Progenitor cell of endocrine pancreas (in vitro differentiated cells): ENCODE data around the gene TLK1. TPM values are rescaled to one million over a fixed set of nuclear protein-coding genes. Genes with fewer than 3 reads are reported as not detected.

Experiments used
- DNase-seq: peaks from one replicate; pipeline ENCODE4 v3.0.0; 2021; ENCODE audit warnings: low spot score; ENCODE audit not compliant: unreplicated experiment
- H3K27ac Mint-ChIP-seq: 2 replicates; pipeline ENCODE4 v1.8.0; 2021; ENCODE audit warnings: mild to moderate bottlenecking, moderate library complexity, mixed read lengths
- H3K27me3 Mint-ChIP-seq: 2 replicates; pipeline ENCODE4 v1.8.0; 2021; ENCODE audit warnings: mixed read lengths
- H3K36me3 Mint-ChIP-seq: 2 replicates; pipeline ENCODE4 v1.8.0; 2022; ENCODE audit warnings: mixed read lengths; ENCODE audit not compliant: insufficient read depth
- H3K4me1 Mint-ChIP-seq: 2 replicates; pipeline ENCODE4 v1.8.0; 2021; ENCODE audit warnings: low read depth, mixed read lengths
- H3K4me3 Mint-ChIP-seq: 2 replicates; pipeline ENCODE4 v1.8.0; 2021; ENCODE audit warnings: low read depth, mild to moderate bottlenecking, moderate library complexity, mixed read lengths
- H3K9me3 Mint-ChIP-seq: 2 replicates; pipeline ENCODE4 v1.8.0; 2021; ENCODE audit warnings: low read depth, mixed read lengths
- total RNA-seq: library from RNA; stranded (reverse); gene quantifications from 2 replicates; pipeline ENCODE4 v1.2.1, GENCODE V29; 2021
- TF ChIP-seq, protein P1 (sequence below): fragments of 200-600 bp; sonication (generic); IDR thresholded peaks from one replicate; pipeline ENCODE4 v1.5.0; 2021; ENCODE audit warnings: antibody characterized with exemption, mild to moderate bottlenecking; ENCODE audit not compliant: unreplicated experiment

Gene TLK1
- total RNA-seq, 1 donor from 2014 or later, result 75.2 TPM

DNA sequence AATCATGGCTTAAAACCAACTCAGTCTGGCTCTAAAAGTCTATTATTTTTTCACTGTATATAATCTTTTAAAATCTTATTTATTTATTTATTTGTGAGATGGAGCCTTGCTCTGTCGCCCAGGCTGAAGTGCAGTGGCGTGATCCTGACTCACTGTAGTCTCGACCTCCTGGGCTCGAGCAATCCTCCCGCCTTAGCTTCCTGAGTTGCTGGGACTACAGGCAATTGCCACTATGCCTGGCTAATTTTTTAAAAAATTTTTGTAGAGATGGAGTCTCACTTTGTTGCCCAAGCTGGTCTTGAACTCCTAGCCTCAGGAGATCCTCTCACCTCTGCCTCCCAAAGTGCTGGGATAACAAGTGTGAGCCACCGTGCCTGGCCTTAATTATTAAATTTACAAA lies 217.1 kb downstream of the TLK1 start:
- DNase-seq, result no peak
- H3K27me3 Mint-ChIP-seq, result no peaks in the 10 kb centered on the region
- H3K9me3 Mint-ChIP-seq, result no peaks in the 10 kb centered on the region
- H3K4me3 Mint-ChIP-seq, result no peak overlapping the region
- peaks cover 6% of the 10 kb centered on the region for H3K36me3 Mint-ChIP-seq
- peaks cover 15% of the 10 kb centered on the region for H3K4me1 Mint-ChIP-seq
- TF ChIP-seq, protein P1, sequence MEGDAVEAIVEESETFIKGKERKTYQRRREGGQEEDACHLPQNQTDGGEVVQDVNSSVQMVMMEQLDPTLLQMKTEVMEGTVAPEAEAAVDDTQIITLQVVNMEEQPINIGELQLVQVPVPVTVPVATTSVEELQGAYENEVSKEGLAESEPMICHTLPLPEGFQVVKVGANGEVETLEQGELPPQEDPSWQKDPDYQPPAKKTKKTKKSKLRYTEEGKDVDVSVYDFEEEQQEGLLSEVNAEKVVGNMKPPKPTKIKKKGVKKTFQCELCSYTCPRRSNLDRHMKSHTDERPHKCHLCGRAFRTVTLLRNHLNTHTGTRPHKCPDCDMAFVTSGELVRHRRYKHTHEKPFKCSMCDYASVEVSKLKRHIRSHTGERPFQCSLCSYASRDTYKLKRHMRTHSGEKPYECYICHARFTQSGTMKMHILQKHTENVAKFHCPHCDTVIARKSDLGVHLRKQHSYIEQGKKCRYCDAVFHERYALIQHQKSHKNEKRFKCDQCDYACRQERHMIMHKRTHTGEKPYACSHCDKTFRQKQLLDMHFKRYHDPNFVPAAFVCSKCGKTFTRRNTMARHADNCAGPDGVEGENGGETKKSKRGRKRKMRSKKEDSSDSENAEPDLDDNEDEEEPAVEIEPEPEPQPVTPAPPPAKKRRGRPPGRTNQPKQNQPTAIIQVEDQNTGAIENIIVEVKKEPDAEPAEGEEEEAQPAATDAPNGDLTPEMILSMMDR, result no peak
- no peak overlapping the region for H3K27ac Mint-ChIP-seq

DNA sequence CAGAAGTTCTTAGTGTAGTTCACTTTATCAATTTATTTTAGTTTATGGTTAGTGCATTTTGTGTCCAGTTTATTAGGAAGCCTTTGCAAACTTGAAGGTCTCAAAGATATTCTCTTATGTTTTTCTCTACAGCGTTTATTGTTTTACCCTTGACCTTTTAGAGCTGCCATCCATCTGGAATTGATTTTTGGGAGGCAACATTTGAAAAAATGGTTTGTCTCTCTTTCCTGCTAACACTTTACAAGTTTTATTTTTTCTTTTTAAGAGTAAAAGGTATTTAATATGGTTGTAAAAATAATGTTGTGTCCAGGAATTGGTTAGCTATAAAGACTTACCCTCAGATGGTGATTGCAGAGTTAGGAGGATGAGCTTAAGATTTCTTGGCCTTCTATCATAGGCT lies 217.7 kb downstream of the TLK1 start:
- Mint-ChIP-seq H3K9me3 (no peaks in the 10 kb centered on the region), H3K36me3 (peaks cover 6% of the 10 kb centered on the region), H3K4me1 (peaks cover 15% of the 10 kb centered on the region), H3K27ac (no peak overlapping the region), H3K4me3 (no peak overlapping the region), H3K27me3 (no peaks in the 10 kb centered on the region)
- no peak for DNase-seq
- TF ChIP-seq, protein P1, result no peak

DNA sequence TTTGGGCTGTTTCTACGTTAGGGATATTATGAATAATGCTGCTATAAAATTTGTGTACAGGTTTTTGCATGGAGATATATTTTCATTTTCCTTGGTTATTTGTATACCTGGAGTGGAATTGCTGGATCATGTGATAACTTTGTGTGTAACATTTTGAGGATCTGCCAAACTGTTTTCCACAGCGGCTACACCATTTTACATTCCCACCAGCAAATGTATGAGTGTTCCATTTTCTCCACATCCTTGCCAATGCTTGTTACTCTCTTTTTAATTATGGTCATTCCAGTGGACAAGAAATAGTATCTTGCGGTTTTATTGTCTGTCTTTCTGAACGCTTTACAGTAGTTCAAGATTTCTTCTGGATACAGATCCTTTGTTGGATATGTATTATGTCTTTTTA lies 218.1 kb downstream of the TLK1 start:
- Mint-ChIP-seq H3K9me3 (no peaks in the 10 kb centered on the region), H3K27me3 (no peaks in the 10 kb centered on the region), H3K36me3 (peaks cover 6% of the 10 kb centered on the region), H3K27ac (no peak overlapping the region), H3K4me3 (no peak overlapping the region), H3K4me1 (peaks cover 15% of the 10 kb centered on the region)
- DNase-seq, result no peak
- TF ChIP-seq, protein P1, result no peak

Other genes with a start within 250 kb of the TLK1 start
- gene GORASP2, start 231.6 kb downstream of the TLK1 start, total RNA-seq, result 64.3 and 66.9 TPM in 2 replicates